Thymus (tissue), 11 donors: ENCODE data around the gene STAT5A. TPM values are rescaled to one million over a fixed set of nuclear protein-coding genes. Genes with fewer than 3 reads are reported as not detected.
A peak's percentile ranks its signal among the peaks of the same experiment; 100 is the strongest.

Experiments
- DNase-seq, 9 donors: peaks; one replicate each; pipeline ENCODE4 v3.0.0-alpha.2; 2013; ENCODE audit warnings: low spot score in 9 of 9, low read depth in 6 of 9, missing footprints in 1 of 9
- H3K27ac ChIP-seq, 2 donors: one replicate each; pipeline ENCODE4 v1.5.1; 2013; ENCODE audit warnings: control low read depth in 1 of 2, low read depth in 1 of 2, low read length in 1 of 2, mild to moderate bottlenecking in 1 of 2, moderate library complexity in 1 of 2
- H3K27me3 ChIP-seq, 2 donors: one replicate each; pipeline ENCODE4 v1.5.1; 2013; ENCODE audit warnings: low read length in 1 of 2; ENCODE audit not compliant: control insufficient read depth in 2 of 2, insufficient read depth in 1 of 2
- H3K36me3 ChIP-seq, 2 donors: one replicate each; pipeline ENCODE4 v1.5.1; 2013; ENCODE audit warnings: low read length in 1 of 2, mild to moderate bottlenecking in 1 of 2, moderate library complexity in 1 of 2; ENCODE audit not compliant: control insufficient read depth in 2 of 2, insufficient read depth in 2 of 2
- H3K4me1 ChIP-seq, 2 donors: one replicate each; pipeline ENCODE4 v1.5.1; 2013; ENCODE audit warnings: low read length in 2 of 2; ENCODE audit not compliant: control insufficient read depth in 2 of 2, insufficient read depth in 2 of 2
- H3K4me3 ChIP-seq, 2 donors: one replicate each; pipeline ENCODE4 v1.5.1; 2013; ENCODE audit warnings: low read length in 2 of 2, control low read depth in 1 of 2, mild to moderate bottlenecking in 1 of 2
- H3K9me3 ChIP-seq, 2 donors: one replicate each; pipeline ENCODE4 v1.5.1; 2013; ENCODE audit warnings: low read length in 1 of 2, mild to moderate bottlenecking in 1 of 2; ENCODE audit not compliant: control insufficient read depth in 2 of 2, insufficient read depth in 1 of 2
- WGBS: extraction: QIAGEN DNeasy Blood & Tissue Kit; methylation state at CpG from one replicate; pipeline ENCODE4 v1.1.7; 2013; 5-methylcytosine and 5-hydroxymethylcytosine counted together
- polyA plus RNA-seq: library from polyadenylated mRNA; stranded (reverse); fragments of 200-250 nt; gene quantifications from one replicate; pipeline ENCODE4 v1.2.3, GENCODE V29; 2013
- total RNA-seq: library from RNA; stranded (reverse); fragments of 120-200 nt; gene quantifications from one replicate; pipeline ENCODE4 v1.2.4, GENCODE V29; 2013
- donor health status: healthy.

Gene STAT5A
- total and polyA plus RNA-seq, 2 donors = 37.6 to 47.4 TPM

DNA sequence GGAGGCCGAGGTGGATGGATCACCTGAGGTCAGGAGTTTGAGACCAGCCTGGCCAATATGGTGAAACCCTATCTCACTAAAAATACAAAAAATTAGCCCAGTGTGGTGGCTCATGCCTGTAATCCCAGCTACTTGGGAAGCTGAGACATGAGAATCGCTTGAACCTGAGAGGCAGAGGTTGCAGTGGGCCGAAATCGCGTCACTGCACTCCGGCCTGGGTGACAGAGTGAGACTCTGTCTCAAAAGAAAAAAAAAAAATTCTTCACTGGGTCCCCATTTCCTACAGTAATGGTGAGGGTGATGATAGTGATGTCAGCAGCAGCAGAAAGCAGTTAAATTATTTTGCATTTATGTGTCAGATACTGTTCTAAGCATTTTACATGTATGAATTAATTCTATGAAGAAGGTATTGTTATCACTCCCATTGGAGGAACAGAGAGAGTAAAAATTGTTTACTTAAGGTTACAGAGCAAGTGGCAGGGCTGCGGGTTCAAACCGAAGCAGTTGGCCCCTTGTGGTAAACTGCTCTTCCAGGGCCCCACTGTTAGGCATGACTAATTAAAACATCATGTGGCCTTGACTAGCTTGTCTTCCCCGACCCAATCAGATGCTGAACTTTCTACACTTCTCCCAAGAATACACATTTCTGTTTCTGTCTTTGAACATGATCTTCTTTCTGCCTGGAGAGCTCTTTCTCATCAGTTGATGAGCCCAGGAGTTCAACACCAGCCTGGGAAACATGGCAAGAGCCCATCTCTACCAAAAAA lies 54.1 kb downstream of the STAT5A start:
- 92% methylated on average over 9 of the region's 9 CpGs for WGBS
- Histone ChIP-seq H3K27ac (no peak overlapping the region), H3K9me3 (no peaks in the 10 kb centered on the region), H3K36me3 (peaks cover 47 to 79% of the 10 kb centered on the region in 2 donors), H3K4me1 (peaks cover 0 to 26% of the 10 kb centered on the region in 2 donors), H3K27me3 (no peaks in the 10 kb centered on the region), H3K4me3 (no peak overlapping the region)
- no peak for DNase-seq

DNA sequence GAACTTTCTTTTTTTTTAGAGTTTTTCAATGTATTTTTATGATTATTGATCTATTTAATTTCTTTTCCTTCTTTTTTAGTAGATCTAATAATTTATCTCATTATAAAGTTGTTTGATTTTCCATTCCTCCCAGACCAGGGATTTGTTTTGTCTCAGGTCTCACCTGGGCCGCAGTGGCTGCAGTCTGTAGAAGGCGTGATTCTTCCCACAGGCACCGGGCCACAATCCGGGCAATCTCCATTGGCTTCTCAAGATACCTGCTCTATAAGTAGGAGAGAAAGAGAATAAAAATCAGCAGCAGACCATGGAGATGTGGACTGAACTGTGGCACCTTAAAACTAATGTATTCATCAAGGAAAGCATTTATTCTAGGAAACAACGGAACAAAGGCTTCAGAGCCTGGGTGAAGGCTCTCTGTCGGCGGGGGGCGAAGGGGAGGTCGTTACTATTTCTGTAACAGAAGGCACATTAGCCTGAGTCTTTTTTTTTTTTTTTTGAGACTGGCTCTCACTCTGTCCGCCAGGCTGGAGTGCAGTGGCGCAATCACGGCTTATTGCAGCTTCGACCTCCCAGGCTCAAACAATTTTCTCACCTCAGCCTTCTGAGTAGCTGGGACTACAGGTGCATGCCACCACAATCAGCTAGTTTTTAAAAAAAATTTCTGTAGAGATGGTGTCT lies 57.2 kb downstream of the STAT5A start:
- Histone ChIP-seq H3K27ac (no peak overlapping the region), H3K4me3 (no peak overlapping the region), H3K27me3 (no peaks in the 10 kb centered on the region), H3K4me1 (peaks cover 5 to 23% of the 10 kb centered on the region in 2 donors), H3K36me3 (peaks cover 38 to 66% of the 10 kb centered on the region in 2 donors), H3K9me3 (no peaks in the 10 kb centered on the region)
- no peak for DNase-seq
- 98% methylated on average over 13 of the region's 13 CpGs for WGBS

DNA sequence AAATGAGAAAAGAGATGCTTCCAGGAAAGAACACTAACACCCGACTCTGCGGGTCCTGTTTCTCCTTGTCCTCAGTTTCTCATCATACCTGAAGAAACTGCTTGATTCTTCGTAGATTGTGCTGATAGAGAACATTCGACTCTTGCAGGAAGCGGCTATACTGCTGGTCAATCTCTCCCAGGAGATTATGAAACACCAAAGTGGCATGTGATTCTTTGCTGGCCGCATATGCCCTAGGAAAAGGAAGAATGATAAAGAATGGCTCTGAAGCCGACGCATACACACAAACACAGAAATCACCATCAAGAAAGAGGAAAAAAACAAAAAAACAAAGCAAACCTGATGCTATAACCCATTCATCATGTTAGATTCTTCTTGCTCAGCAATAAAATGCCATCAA lies 58.2 kb downstream of the STAT5A start:
- Histone ChIP-seq H3K4me1 (peaks cover 5 to 14% of the 10 kb centered on the region in 2 donors), H3K27ac (no peak overlapping the region)
- WGBS = 97% methylated on average over 8 of the region's 8 CpGs

DNA sequence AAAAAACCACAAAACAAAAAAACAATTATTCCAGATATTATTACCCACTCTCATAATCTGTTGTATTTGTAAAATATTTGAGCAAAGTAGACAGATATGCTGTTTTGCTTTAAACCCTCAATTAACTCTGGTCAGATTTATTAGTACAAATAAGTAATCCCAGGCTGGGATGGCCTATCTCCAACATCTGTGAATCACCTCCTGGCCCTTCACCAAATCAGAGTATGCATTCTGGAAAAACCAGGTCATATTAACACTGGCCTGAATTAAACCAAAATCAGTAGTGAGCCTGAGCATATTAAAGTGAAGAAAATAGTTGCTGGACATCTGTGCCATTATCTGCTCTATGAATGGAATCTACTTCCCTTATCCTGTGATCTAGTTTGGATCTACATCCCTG lies 58.9 kb downstream of the STAT5A start:
- H3K36me3 ChIP-seq = peaks cover 30 to 49% of the 10 kb centered on the region in 2 donors
- no peaks in the 10 kb centered on the region for H3K27me3 ChIP-seq
- H3K9me3 ChIP-seq = no peaks in the 10 kb centered on the region
- DNase-seq = no peak
- H3K27ac ChIP-seq = peak overlapping the region in 1 of 2 donors; percentile 36
- no peak overlapping the region for H3K4me3 ChIP-seq
- peaks cover 5 to 10% of the 10 kb centered on the region in 2 donors for H3K4me1 ChIP-seq

More for the DNA sequence above, 58.2 kb downstream of the STAT5A start:
- no peak for DNase-seq
- H3K4me3 ChIP-seq = no peak overlapping the region
- no peaks in the 10 kb centered on the region for H3K9me3 ChIP-seq
- no peaks in the 10 kb centered on the region for H3K27me3 ChIP-seq
- peaks cover 37 to 56% of the 10 kb centered on the region in 2 donors for H3K36me3 ChIP-seq

DNA sequence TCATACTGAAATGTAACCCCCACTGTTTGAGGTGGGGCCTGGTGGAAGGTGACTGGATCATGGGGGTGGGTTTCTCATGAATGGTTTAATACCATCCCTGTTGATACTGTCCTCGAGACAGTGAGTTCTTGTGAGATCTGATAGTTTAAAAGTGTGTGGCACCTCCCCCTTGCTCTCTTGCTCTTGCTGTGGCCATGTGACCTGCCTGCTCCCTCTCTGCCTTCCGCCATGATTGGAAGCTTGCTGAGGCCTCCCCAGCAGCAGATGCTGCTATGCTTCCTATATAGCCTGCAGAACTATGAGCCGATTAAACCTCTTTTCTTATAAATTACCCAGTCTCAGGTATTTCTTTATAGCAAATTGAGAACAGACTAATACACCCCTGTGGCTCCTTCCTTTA lies 59.3 kb downstream of the STAT5A start:
- H3K27me3 ChIP-seq = no peaks in the 10 kb centered on the region
- H3K4me3 ChIP-seq = no peak overlapping the region
- H3K27ac ChIP-seq = peak overlapping the region in 1 of 2 donors; percentile 36
- no peaks in the 10 kb centered on the region for H3K9me3 ChIP-seq
- WGBS = 96% methylated on average over 3 of the region's 3 CpGs
- peaks cover 5 to 10% of the 10 kb centered on the region in 2 donors for H3K4me1 ChIP-seq
- peaks cover 26 to 45% of the 10 kb centered on the region in 2 donors for H3K36me3 ChIP-seq
- no peak for DNase-seq

DNA sequence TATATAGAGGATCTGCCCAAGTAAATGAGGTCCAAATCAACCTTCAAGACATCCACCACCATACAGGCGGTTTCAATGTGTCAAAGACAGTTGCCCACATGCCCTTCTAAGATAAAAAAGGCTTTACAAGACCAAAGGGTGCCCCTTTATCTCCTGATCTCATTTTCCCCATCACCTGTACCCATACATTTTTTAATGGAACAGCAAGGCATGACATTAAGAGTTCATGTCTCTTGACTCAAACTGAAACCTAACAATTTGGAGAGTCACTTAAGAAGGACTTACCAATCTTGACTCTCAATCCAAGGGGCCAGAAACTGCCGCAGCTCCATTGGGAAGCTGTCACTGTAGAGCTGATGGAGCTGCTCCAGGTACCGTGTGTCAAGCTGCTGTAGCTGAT lies 59.8 kb downstream of the STAT5A start:
- H3K4me3 ChIP-seq = no peak overlapping the region
- no peaks in the 10 kb centered on the region for H3K27me3 ChIP-seq
- DNase-seq = no peak
- WGBS = 94% methylated on average over 3 of the region's 3 CpGs
- no peak overlapping the region for H3K27ac ChIP-seq
- peaks cover 22 to 40% of the 10 kb centered on the region in 2 donors for H3K36me3 ChIP-seq
- H3K9me3 ChIP-seq = no peaks in the 10 kb centered on the region
- H3K4me1 ChIP-seq = peaks cover 5 to 8% of the 10 kb centered on the region in 2 donors

DNA sequence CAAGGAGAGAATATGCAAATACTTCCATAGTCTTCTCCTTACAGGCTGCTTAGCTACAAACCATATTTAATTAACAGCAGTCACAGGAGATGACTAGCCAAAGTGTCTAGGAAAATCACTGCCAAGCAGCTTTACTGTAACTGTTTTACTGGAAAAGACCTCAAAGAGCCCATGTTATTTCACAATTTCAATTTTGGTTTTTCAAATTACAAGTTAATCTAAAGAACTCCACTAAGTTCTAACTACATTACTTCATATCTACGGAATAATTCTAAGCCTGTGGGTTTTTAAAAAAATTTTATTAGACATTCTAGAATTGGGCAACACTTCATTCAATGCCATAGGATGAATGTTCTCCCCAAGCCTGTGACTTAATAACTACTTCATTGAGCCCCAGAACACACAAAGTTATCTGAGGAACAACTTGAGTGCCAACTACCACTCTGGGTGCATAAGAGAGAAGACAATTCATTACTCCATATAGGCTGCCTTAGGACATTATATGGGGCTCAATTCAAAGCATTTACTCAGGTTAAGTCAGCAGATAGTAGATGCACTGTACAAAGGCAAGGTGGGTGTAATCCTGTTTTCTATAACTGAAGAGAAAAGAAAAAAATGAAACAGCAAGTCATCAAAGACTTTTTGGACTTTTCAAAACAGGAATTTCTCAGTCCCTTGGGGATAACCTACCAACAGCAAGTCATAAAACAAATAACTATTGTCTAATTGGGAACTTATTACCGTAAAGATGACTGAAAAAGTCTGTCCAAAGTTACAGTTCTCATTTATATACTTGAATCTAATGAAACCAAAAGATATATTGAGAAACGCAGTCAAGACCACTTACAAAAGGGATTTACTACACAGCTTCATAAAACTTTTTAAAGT lies 66.9 kb downstream of the STAT5A start:
- DNase-seq = no peak
- H3K9me3 ChIP-seq = no peaks in the 10 kb centered on the region
- WGBS = 93% methylated on average over 3 of the region's 3 CpGs
- H3K36me3 ChIP-seq = no peaks in the 10 kb centered on the region
- H3K4me3 ChIP-seq = no peak overlapping the region
- no peaks in the 10 kb centered on the region for H3K4me1 ChIP-seq
- H3K27ac ChIP-seq = no peak overlapping the region
- no peaks in the 10 kb centered on the region for H3K27me3 ChIP-seq

DNA sequence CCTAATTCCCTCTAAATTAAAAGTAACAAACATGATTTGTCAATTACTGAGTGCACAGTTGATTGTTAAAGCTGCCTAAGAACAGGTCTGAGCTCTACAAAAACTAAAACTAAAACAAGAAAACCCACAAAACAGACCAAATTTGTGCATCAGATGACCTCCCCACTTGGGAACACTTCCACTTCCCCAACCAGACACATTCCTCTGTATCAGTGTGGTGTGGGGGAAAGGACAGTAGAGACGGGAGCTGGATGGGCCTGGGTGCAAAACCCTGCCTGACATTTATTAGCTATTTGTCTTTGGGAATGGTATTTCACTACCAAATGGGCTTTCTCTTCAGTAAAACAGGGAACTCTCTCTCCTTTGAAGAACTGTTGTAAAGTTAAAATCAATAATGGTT lies 70.1 kb downstream of the STAT5A start:
- H3K9me3 ChIP-seq = no peaks in the 10 kb centered on the region
- no peak overlapping the region for H3K27ac ChIP-seq
- DNase-seq = no peak
- peaks cover 0 to 11% of the 10 kb centered on the region in 2 donors for H3K4me1 ChIP-seq
- WGBS = 96% methylated on average over 1 of the region's 1 CpG
- no peaks in the 10 kb centered on the region for H3K36me3 ChIP-seq
- no peaks in the 10 kb centered on the region for H3K27me3 ChIP-seq
- no peak overlapping the region for H3K4me3 ChIP-seq
